MCF 10A (cell line): Measurements from ENCODE around the gene DPEP2. TPM values are rescaled to one million over a fixed set of nuclear protein-coding genes. Genes with fewer than 3 reads are reported as not detected.

ENCODE experiments used
- BruUV-seq: library from RNA; stranded (reverse); fragments of 400-500 nt; replicated peaks from 2 replicates; lab custom pipeline; 2021; lab: Mats Ljungman, UMichigan
- CTCF ChIA-PET: fragments of 300-600 bp; sonication (Branson Sonifier 250); formaldehyde crosslinking; extraction: SDS; loops from one replicate; lab custom pipeline; 2021; ENCODE audit warnings: antibody characterized with exemption, inconsistent platforms; lab: Yijun Ruan, JAX
- POLR2A ChIA-PET: fragments of 300-600, 350-650 bp; sonication (Branson Sonifier 250); formaldehyde crosslinking; extraction: SDS; loops from one replicate; lab custom pipeline; 2020; ENCODE audit warnings: antibody characterized with exemption, inconsistent platforms; lab: Yijun Ruan, JAX
- DNase-seq: peaks from one replicate; pipeline ENCODE4 v3.0.0-alpha.2; 2018; ENCODE audit not compliant: unreplicated experiment
- H3K27ac Mint-ChIP-seq: one replicate; pipeline ENCODE4 v1.8.0; 2022; ENCODE audit warnings: mild to moderate bottlenecking, low read depth, mixed read lengths; ENCODE audit not compliant: unreplicated experiment
- H3K27me3 Mint-ChIP-seq: one replicate; pipeline ENCODE4 v1.8.0; 2022; ENCODE audit warnings: mixed read lengths; ENCODE audit not compliant: insufficient read depth, unreplicated experiment
- H3K36me3 Mint-ChIP-seq: one replicate; pipeline ENCODE4 v1.8.0; 2022; ENCODE audit warnings: mild to moderate bottlenecking, moderate library complexity, mixed read lengths; ENCODE audit not compliant: insufficient read depth, unreplicated experiment
- H3K4me1 Mint-ChIP-seq: one replicate; pipeline ENCODE4 v1.8.0; 2022; ENCODE audit warnings: mixed read lengths; ENCODE audit not compliant: insufficient read depth, unreplicated experiment
- H3K4me3 Mint-ChIP-seq: one replicate; pipeline ENCODE4 v1.8.0; 2022; ENCODE audit warnings: mild to moderate bottlenecking, moderate library complexity, mixed read lengths; ENCODE audit not compliant: unreplicated experiment
- H3K9me3 Mint-ChIP-seq: one replicate; pipeline ENCODE4 v1.8.0; 2022; ENCODE audit warnings: mixed read lengths; ENCODE audit not compliant: unreplicated experiment
- intact Hi-C: fragments of 100-400 bp; cut with micrococcal nuclease; formaldehyde crosslinking; loops from 2 replicates; pipeline ENCODE4 v1.14.1; 2022
- total RNA-seq: library from RNA; stranded (reverse); gene quantifications from 2 replicates; pipeline ENCODE4 v1.2.3, GENCODE V29; 2022
- TF ChIP-seq, protein P1 (sequence below): fragments of 200-600 bp; IDR thresholded peaks from one replicate; pipeline ENCODE4 v1.8.0; 2022; ENCODE audit warnings: antibody characterized with exemption, mild to moderate bottlenecking; ENCODE audit not compliant: unreplicated experiment

The DPEP2 gene
- total RNA-seq, 1 experiment from 2014 or later = not detected

DNA sequence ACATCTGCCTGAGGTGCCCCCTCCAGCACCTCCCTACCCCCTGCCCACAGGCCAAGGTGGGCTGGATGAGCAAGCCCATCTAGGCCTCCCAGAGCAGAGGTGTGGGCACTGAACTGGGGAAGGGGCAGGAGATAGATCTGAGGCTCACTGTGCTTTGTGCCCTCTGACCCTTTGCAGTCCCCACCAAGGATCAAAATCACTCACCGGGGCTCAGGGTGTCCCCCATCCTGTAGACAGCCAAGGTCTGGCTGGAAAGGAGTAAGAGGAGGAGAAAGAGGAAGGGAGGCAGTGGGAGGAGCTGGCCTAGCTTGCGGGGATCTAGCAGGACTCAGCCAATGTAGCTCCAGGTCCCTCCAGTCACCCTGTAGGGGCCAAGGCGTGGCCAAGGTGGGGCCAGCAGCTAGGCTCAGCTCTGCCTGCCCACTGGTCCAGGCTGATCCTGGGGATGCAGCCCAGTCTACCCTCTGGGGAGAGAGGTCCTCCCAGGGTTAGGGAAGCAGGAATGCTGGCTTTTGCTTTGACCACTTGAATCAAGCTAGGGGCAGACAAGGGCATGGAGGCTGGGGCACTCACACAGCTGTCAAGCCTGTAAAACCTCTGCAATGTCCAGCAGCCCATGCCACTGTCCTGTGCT lies 32.6 kb downstream of the DPEP2 start:
- Mint-ChIP-seq H3K27ac (peak overlapping the region; percentile 77), H3K4me3 (peak overlapping the region; percentile 82), H3K9me3 (no peaks in the 10 kb centered on the region), H3K36me3 (peaks cover 28% of the 10 kb centered on the region), H3K27me3 (no peaks in the 10 kb centered on the region), H3K4me1 (peaks cover 42% of the 10 kb centered on the region)
- ChIA-PET CTCF (interaction anchor here (0.6 to 1.1 kb wide), 5 partner anchors 28 to 150 kb away, joined by 3 to 4 read pairs (median 3); no protein-coding TSS in a partner anchor), POLR2A (interaction anchor here (0.5 to 5.0 kb wide), 19 partner anchors 9 to 271 kb away, joined by 3 to 40 read pairs (median 4); partner anchors contain the start of genes DDX28, DUS2, ESRP2 and PSMB10)
- no TSS peak for BruUV-seq
- DNase-seq = peak; percentile 57
- intact Hi-C loops = loop anchor here (2.0 to 5.0 kb wide), 2 partner anchors 74 to 271 kb away; partner anchors contain the start of gene ESRP2
- TF ChIP-seq, protein P1, sequence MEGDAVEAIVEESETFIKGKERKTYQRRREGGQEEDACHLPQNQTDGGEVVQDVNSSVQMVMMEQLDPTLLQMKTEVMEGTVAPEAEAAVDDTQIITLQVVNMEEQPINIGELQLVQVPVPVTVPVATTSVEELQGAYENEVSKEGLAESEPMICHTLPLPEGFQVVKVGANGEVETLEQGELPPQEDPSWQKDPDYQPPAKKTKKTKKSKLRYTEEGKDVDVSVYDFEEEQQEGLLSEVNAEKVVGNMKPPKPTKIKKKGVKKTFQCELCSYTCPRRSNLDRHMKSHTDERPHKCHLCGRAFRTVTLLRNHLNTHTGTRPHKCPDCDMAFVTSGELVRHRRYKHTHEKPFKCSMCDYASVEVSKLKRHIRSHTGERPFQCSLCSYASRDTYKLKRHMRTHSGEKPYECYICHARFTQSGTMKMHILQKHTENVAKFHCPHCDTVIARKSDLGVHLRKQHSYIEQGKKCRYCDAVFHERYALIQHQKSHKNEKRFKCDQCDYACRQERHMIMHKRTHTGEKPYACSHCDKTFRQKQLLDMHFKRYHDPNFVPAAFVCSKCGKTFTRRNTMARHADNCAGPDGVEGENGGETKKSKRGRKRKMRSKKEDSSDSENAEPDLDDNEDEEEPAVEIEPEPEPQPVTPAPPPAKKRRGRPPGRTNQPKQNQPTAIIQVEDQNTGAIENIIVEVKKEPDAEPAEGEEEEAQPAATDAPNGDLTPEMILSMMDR = no peak

DNA sequence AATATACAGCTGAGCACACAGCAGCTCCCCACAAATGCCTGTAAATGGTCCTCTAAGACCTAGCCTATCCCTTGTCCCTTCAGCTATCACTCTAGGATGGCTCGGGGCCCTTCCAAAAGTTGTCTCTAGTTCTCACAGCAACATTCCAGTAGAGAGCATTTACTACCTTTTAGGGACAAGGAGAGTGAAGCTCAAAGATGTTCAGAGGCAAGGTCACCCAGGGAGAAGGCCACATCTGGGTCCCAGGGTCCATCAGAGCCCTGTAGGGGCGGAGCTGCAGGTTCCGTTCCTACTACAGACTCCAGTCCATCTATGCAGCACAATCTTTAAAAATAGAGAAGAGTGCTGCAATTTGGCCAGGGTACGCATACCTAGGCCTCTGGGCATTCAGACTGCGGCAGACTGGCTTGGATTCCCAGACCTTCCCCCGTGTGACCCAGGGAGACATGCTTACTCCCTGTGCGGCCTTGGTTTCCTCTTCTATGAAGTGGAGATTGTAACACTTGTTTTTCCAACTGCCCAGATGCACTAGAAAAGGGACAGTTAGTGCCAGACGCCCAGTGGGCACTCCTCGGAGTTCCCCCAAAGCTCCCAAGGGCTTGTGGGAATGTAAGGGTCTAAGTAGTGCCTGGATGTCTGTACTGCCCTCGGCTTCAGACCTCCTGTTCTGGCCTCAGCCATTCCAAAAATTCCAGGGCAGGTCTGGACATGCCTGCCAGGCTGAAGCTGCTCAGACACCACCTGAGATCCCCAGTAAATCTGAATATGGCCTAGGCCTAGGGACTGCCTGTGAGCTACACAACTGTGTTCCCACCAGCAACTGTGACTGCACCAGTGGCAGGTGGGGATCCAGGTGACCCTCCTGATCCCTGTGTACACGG lies 33.4 kb downstream of the DPEP2 start:
- H3K27ac Mint-ChIP-seq = peak overlapping the region; percentile 77
- H3K36me3 Mint-ChIP-seq = peaks cover 35% of the 10 kb centered on the region
- peaks cover 50% of the 10 kb centered on the region for H3K4me1 Mint-ChIP-seq
- no peaks in the 10 kb centered on the region for H3K27me3 Mint-ChIP-seq
- ChIA-PET POLR2A (interaction anchor here (0.5 to 5.0 kb wide), 16 partner anchors 9 to 271 kb away, joined by 3 to 40 read pairs (median 4); partner anchors contain the start of genes DDX28, DUS2 and PSMB10), CTCF (interaction anchor here (0.7 to 1.1 kb wide), 3 partner anchors 30 to 89 kb away, joined by 3 read pairs; no protein-coding TSS in a partner anchor)
- BruUV-seq = no TSS peak
- TF ChIP-seq, protein P1 = no peak
- H3K4me3 Mint-ChIP-seq = peak overlapping the region; percentile 82
- peak; percentile 35 for DNase-seq
- no peaks in the 10 kb centered on the region for H3K9me3 Mint-ChIP-seq
- intact Hi-C loops = loop anchor here (2.0 to 5.0 kb wide), 2 partner anchors 75 to 271 kb away; partner anchors contain the start of gene ESRP2

DNA sequence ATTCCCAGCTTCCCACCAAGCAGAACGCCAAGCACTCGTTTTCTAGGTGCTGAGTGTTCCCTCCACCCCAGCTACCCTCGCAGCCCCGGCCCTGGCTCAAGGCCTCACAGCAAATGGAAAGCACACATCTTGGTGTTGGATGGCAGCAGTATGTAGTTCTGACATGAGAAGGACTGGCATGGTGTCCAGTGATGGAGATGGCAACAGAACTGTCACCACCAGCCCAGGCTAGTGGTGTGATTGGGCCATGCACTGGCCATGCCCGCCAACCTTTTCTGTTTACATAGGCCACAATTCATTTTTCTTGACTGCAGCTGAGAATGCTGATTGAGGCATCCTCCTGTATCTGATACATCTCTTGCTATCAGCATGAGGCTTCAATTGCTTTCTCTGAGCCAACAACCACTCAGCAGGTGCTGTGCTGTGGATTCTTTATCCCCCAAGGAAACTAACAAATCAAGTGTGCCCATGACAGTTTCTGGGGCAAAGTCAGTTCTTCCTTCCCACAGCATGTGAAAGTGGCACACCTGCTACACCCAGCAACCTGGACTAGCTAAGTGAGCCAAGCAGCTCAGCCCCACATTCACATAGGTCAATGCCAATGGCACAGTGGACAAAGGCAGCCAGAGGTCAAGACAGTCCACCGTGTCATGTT lies 34.7 kb downstream of the DPEP2 start:
- intact Hi-C loops = loop anchor here (5.0 kb wide), 1 partner anchor 273 kb away; the partner anchor contains the start of gene ESRP2
- BruUV-seq = no TSS peak
- DNase-seq = no peak
- H3K4me1 Mint-ChIP-seq = peaks cover 62% of the 10 kb centered on the region
- H3K36me3 Mint-ChIP-seq = peaks cover 48% of the 10 kb centered on the region
- no peaks in the 10 kb centered on the region for H3K27me3 Mint-ChIP-seq
- CTCF ChIA-PET = interaction anchor here (0.6 to 0.8 kb wide), 4 partner anchors 22 to 288 kb away, joined by 3 to 4 read pairs (median 3); no protein-coding TSS in a partner anchor
- TF ChIP-seq, protein P1 = no peak
- H3K4me3 Mint-ChIP-seq = no peak overlapping the region
- H3K9me3 Mint-ChIP-seq = no peaks in the 10 kb centered on the region
- POLR2A ChIA-PET = interaction anchor here (1.0 to 5.0 kb wide), 5 partner anchors 10 to 120 kb away, joined by 3 to 40 read pairs (median 6); partner anchors contain the start of genes DDX28, DUS2, NFATC3 and PSMB10
- peak overlapping the region; percentile 77 for H3K27ac Mint-ChIP-seq
